K562 (cell line): Measurements from ENCODE around the gene PIEZO2. TPM values are rescaled to one million over a fixed set of nuclear protein-coding genes. Genes with fewer than 3 reads are reported as not detected.

Experiments used
- ATAC-seq: fragments of 200-7000 bp; cut with Tn5 transposase; 3 replicates; pipeline ENCODE4 v1.9.1; 2020; ENCODE audit warnings: moderate library complexity
- BruUV-seq: library from RNA; stranded (reverse); fragments of 400-500 nt; replicated peaks from 2 replicates; lab custom pipeline; 2021; lab: Mats Ljungman, UMichigan
- CTCF ChIA-PET: fragments of 300-600 bp; formaldehyde crosslinking; extraction: SDS; loops from one replicate; lab custom pipeline; 2021; ENCODE audit warnings: low intra/inter-chr PET ratio; lab: Yijun Ruan, JAX
- POLR2A ChIA-PET: fragments of 300-600, 350-650 bp; sonication (Branson Sonifier 250); formaldehyde crosslinking; extraction: SDS; loops from one replicate; lab custom pipeline; 2021; ENCODE audit warnings: antibody characterized with exemption, inconsistent platforms; lab: Yijun Ruan, JAX
- DNase-seq, 4 experiments: peaks; one replicate each; pipeline versions ENCODE4 v3.0.0 to v3.0.0-alpha.2; 2011 to 2018; ENCODE audit warnings: low spot score in 3 of 4, mixed read lengths in 3 of 4; ENCODE audit errors: extremely low read depth in 1 of 4
- FAIRE-seq: peaks from 2 replicates; lab custom pipeline; 2011; peaks lifted over from hg19 to GRCh38; lab: Jason Lieb, UNC
- H2AFZ ChIP-seq: 2 replicates; pipeline ENCODE4 v1.6.0; 2011; ENCODE audit warnings: low read depth, low read length, control low read depth, inconsistent platforms
- H3K27ac ChIP-seq: fragments of 200-600 bp; 3 replicates; pipeline ENCODE4 v1.8.0; 2011; ENCODE audit warnings: low read depth, mild to moderate bottlenecking, control low read depth, inconsistent platforms, low read length, moderate library complexity, mixed read lengths; ENCODE audit errors: extremely low read depth
- H3K27me3 ChIP-seq, 2 experiments: fragments of 300-600 bp in 1 of 2; 2 replicates in 1 of 2; 3 replicates in 1 of 2; pipeline versions ENCODE4 v1.6.0 to v1.8.0; 2011; ENCODE audit warnings: inconsistent platforms in 2 of 2, low read length in 2 of 2, mild to moderate bottlenecking in 1 of 2, mixed read lengths in 1 of 2, moderate library complexity in 1 of 2; ENCODE audit not compliant: control insufficient read depth in 2 of 2, insufficient read depth in 2 of 2
- H3K36me3 ChIP-seq: fragments of 300-600 bp; 3 replicates; pipeline ENCODE4 v1.8.0; 2011; ENCODE audit warnings: mild to moderate bottlenecking, low read length, inconsistent platforms; ENCODE audit not compliant: control insufficient read depth, insufficient read depth
- H3K4me1 ChIP-seq, 2 experiments: fragments of 200-600 bp in 1 of 2; replicated peaks in 1 of 2; 2 replicates in 1 of 2; 3 replicates in 1 of 2; pipeline versions ENCODE4 v1.5.1 to v1.8.0; 2011; ENCODE audit warnings: inconsistent platforms in 2 of 2, low read length in 2 of 2, mild to moderate bottlenecking in 1 of 2, mixed read lengths in 1 of 2, moderate library complexity in 1 of 2; ENCODE audit not compliant: control insufficient read depth in 2 of 2, insufficient read depth in 2 of 2
- H3K4me2 ChIP-seq: 2 replicates; pipeline ENCODE4 v1.6.1; 2011; ENCODE audit warnings: low read length, control low read depth, inconsistent platforms, mixed read lengths; ENCODE audit not compliant: insufficient read depth
- H3K4me3 ChIP-seq: fragments of 200-600 bp; sonication (generic), shearing (Covaris generic); 2 replicates; pipeline ENCODE4 v1.5.1; 2016; ENCODE audit warnings: control low read depth, inconsistent platforms
- H3K79me2 ChIP-seq: fragments of 200-600 bp; 3 replicates; pipeline ENCODE4 v1.8.0; 2011; ENCODE audit warnings: low read length, inconsistent platforms; ENCODE audit not compliant: control insufficient read depth, insufficient read depth
- H3K9ac ChIP-seq, 2 experiments: 2 replicates each; pipeline versions ENCODE4 v1.6.0 to v1.6.1; 2011; ENCODE audit warnings: low read depth in 2 of 2, low read length in 2 of 2, control low read depth in 1 of 2, inconsistent platforms in 1 of 2, mild to moderate bottlenecking in 1 of 2, mixed read lengths in 1 of 2; ENCODE audit not compliant: insufficient read depth in 1 of 2
- H3K9me1 ChIP-seq: one replicate; pipeline ENCODE4 v1.6.0; 2011; ENCODE audit warnings: inconsistent platforms, mild to moderate bottlenecking, low read length, moderate library complexity; ENCODE audit not compliant: control insufficient read depth, insufficient read depth
- H3K9me3 ChIP-seq: replicated peaks from 2 replicates; pipeline ENCODE4 v1.5.1; 2011; ENCODE audit warnings: low read depth, low read length, inconsistent platforms; ENCODE audit not compliant: control insufficient read depth, insufficient read depth
- H4K20me1 ChIP-seq: replicated peaks from 2 replicates; pipeline ENCODE4 v1.6.1; 2011; ENCODE audit warnings: low read length, inconsistent platforms, mixed read lengths; ENCODE audit not compliant: control insufficient read depth, insufficient read depth
- CBFA2T2 ChIP-seq: fragments of 450-650 bp; conservative IDR thresholded peaks from 2 replicates; pipeline ENCODE4 v1.6.1; 2017; ENCODE audit warnings: mild to moderate bottlenecking
- CHD7 ChIP-seq: fragments of 200-600 bp; sonication (generic); IDR thresholded peaks from one replicate; pipeline ENCODE4 v1.6.1; 2012; ENCODE audit warnings: mild to moderate bottlenecking, low read depth, low read length, inconsistent platforms
- E2F6 ChIP-seq, 2 experiments: IDR thresholded peaks; 2 replicates each; pipeline ENCODE4 v1.6.1; 2011; ENCODE audit warnings: borderline replicate concordance in 1 of 2, control low read depth in 1 of 2, low read depth in 1 of 2, low read length in 1 of 2, mild to moderate bottlenecking in 1 of 2, mixed read lengths in 1 of 2, moderate library complexity in 1 of 2; ENCODE audit not compliant: insufficient read depth in 1 of 2, insufficient read length in 1 of 2, poor library complexity in 1 of 2, severe bottlenecking in 1 of 2; ENCODE audit errors: extremely low read depth in 1 of 2
- FOXJ3 ChIP-seq: sonication (generic); formaldehyde crosslinking; IDR thresholded peaks from 2 replicates; pipeline ENCODE4 v1.4.0; 2020; ENCODE audit warnings: mild to moderate bottlenecking, missing genetic modification reagents
- HNRNPH1 ChIP-seq: fragments of 200-400 bp; formaldehyde crosslinking; optimal IDR thresholded peaks from 2 replicates; pipeline ENCODE3; 2017; ENCODE audit warnings: low read depth, mild to moderate bottlenecking, low read length, moderate library complexity
- MCM2 ChIP-seq: fragments of 450-650 bp; IDR thresholded peaks from 2 replicates; pipeline ENCODE4 v1.6.1; 2017; ENCODE audit warnings: low read depth, mild to moderate bottlenecking
- SAP30 ChIP-seq: fragments of 200-600 bp; sonication (generic); IDR thresholded peaks from 2 replicates; pipeline ENCODE4 v1.6.1; 2012; ENCODE audit warnings: borderline replicate concordance, low read depth, mild to moderate bottlenecking, moderate library complexity, low read length, control low read depth, inconsistent platforms; ENCODE audit not compliant: insufficient read depth, poor library complexity, severe bottlenecking
- ZNF23 ChIP-seq: fragments of 250-450 bp; sonication (Bioruptor Pico); IDR thresholded peaks from 2 replicates; pipeline ENCODE4 v1.4.0; 2020; ENCODE audit warnings: mild to moderate bottlenecking
- WGBS: fragments of 100-300 bp; shearing (Covaris generic); methylation state at CpG from one replicate; pipeline ENCODE4 v1.1.6; 2016; ENCODE audit warnings: low coverage, mixed read lengths; ENCODE audit not compliant: insufficient coverage; ENCODE audit errors: missing lambda C conversion rate; 5-methylcytosine and 5-hydroxymethylcytosine counted together
- in situ Hi-C: fragments of 300-500 bp; cut with MboI; formaldehyde crosslinking; loops from 4 replicates; pipeline ENCODE4 v1.15.0; 2018; ENCODE audit warnings: inconsistent platforms, mixed read lengths
- intact Hi-C: fragments of 100-400 bp; cut with micrococcal nuclease; formaldehyde crosslinking; loops from 2 replicates; pipeline ENCODE4 v1.14.2; 2022
- polyA plus RNA-seq, 8 experiments: library from polyadenylated mRNA; depleted of rRNA in 4 of 8; stranded (reverse) in 5 of 8; unstranded in 3 of 8; fragments of >200 nt; fragmentation: Nextera tagmentation in 2 of 8; fragmentation: Illumina TruSeq in 1 of 8; extraction: Ambion mirVana in 2 of 8; extraction: Trizol in 1 of 8; gene quantifications; 2 replicates each; pipeline versions ENCODE4 v1.2.1 to v1.2.3, GENCODE V29; 2011 to 2014; ENCODE audit warnings: inconsistent platforms in 1 of 8, missing spikeins in 1 of 8
- total RNA-seq, 7 experiments: library from RNA; depleted of rRNA in 6 of 7; stranded (reverse); fragments of >200 nt in 6 of 7; fragmentation: Illumina TruSeq in 2 of 7; extraction: Trizol in 2 of 7; gene quantifications; 2 replicates each; pipeline versions ENCODE4 v1.2.1 to v1.2.3, GENCODE V29; 2011 to 2021; ENCODE audit warnings: low replicate concordance in 1 of 7

PIEZO2 gene
- total and polyA plus RNA-seq, 9 of the 15 experiments (the other 6 are each of a cell fraction or from before 2014, with no cell fraction given): 0.54 to 4.1 (median 2.0) TPM

DNA sequence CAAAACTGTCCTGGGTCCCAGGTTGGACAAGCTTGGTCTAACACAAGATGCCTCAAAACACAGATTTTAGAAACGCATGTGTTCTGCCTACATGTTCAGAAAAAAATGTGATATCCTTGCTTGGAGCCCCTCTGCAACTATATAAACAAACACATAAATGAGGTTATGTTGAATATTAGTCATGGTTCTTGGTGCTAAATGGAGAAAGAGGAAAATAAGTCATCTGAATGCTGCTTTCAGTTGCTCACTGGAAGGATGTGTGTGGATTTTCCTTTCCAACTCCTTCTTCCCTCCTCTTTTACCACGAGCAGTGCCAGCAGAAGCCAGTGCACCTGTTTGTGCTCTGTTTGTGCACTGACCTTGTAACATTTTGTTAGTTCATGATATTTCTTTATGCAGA lies 85.3 kb downstream of the PIEZO2 start:
- ATAC-seq (no peak), FAIRE-seq (no peak), DNase-seq (no peak)
- POLR2A ChIA-PET: no interaction called here
- BruUV-seq: no TSS peak
- Histone ChIP-seq H3K27ac (no peak overlapping the region), H4K20me1 (no peaks in the 10 kb centered on the region), H3K9ac (no peak overlapping the region), H3K9me1 (no peaks in the 10 kb centered on the region), H3K4me1 (no peaks in the 10 kb centered on the region), H3K4me2 (no peak overlapping the region), H3K27me3 (no peaks in the 10 kb centered on the region), H3K4me3 (no peak overlapping the region), H3K79me2 (no peaks in the 10 kb centered on the region), H2AFZ (no peak overlapping the region), H3K9me3 (no peaks in the 10 kb centered on the region), H3K36me3 (no peaks in the 10 kb centered on the region)
- WGBS: 0% methylated on average over 2 of the region's 2 CpGs
- TF ChIP-seq E2F6 (IDR thresholded peaks at IDR 0.05; ENCODE audit: borderline replicate concordance in 1 of 2, extremely low read depth in 1 of 2, insufficient read depth in 1 of 2, insufficient read length in 1 of 2, low read depth in 1 of 2, low read length in 1 of 2, poor library complexity in 1 of 2, severe bottlenecking in 1 of 2) (no peak), HNRNPH1 (no peak), CBFA2T2 (no peak), MCM2 (no peak), CHD7 (no peak), SAP30 (no peak), ZNF23 (CRISPR knock-in tag) (no peak), FOXJ3 (CRISPR knock-in tag) (no peak)
- intact Hi-C loops (no loop called here), in situ Hi-C loops (no loop called here)
- CTCF ChIA-PET: no interaction called here
